Right lobe of liver (tissue), 4 donors: ENCODE measurements around the gene MS4A6E.
A peak's percentile ranks its signal among the peaks of the same experiment; 100 is the strongest.

Source experiments
- CTCF ChIP-seq, 4 donors: fragments of 200-600 bp in 3 of 4; fragments of 450-650 bp in 1 of 4; IDR thresholded peaks; one replicate each; pipeline versions ENCODE4 v1.5.1 to v1.8.0; 2016 to 2022; ENCODE audit warnings: antibody characterized with exemption in 4 of 4, mild to moderate bottlenecking in 2 of 4
- POLR2A ChIP-seq: fragments of 450-650 bp; IDR thresholded peaks from one replicate; pipeline ENCODE4 v1.6.1; 2017; ENCODE audit warnings: antibody characterized with exemption, mild to moderate bottlenecking
- donor health status: DM: no; HTN: no; CAD: no.
- donor health status: DM: no; HTN: no; CAD: no.
- donor health status: DM: no; HTN: yes; CAD: no.

- TF ChIP-seq CTCF (IDR thresholded peaks at IDR 0.05) = no peak
- peak; percentile 41 for TF ChIP-seq POLR2A
Measured at GRCh38 chr11:60280412-60280811, 46.6 kb upstream of the MS4A6E start, which contains the start of gene MS4A4A.
